Endometrium (tissue), 2 donors: ENCODE measurements around the gene ELMO1.
A peak's percentile ranks its signal among the peaks of the same experiment; 100 is the strongest.

Experiments used
- FAIRE-seq: peaks from 2 replicates; lab custom pipeline; 2012; peaks lifted over from hg19 to GRCh38; lab: Jason Lieb, UNC
- donor health status: control.
- donor health status: control.

The ELMO1 gene

DNA sequence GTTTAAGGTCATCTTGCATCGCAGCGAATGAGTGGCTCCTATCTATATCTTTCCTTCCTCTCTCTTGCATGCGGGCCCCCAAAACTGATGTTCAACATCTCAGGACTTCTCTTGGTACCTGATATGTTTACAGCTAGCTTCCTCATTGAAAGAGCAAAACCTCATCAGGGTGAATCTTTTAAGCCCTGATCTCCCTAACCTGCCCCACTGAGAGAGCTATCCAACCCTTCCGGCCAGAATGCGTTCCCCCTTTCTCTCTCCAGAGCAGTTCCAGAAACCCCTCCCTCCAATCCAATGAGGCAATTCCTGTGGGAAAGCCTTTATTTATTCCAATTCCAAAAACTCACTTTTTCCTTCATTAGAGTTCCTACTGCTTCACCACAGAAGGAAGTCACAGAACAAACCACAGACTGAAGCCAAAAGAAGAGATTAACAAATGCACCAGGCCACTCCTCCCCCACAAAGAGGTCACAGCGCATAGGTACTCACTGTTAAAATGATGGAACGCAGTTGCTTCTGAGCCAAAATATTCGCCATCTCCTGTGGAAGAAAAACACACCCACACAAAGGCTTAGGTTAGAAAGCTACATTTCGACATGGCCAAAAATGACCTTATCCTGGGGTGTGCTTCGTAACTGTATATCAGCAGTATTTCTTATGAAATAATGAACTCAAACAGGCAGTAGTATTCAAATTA lies 232.4 kb downstream of the ELMO1 start:
- FAIRE-seq, result no peak

DNA sequence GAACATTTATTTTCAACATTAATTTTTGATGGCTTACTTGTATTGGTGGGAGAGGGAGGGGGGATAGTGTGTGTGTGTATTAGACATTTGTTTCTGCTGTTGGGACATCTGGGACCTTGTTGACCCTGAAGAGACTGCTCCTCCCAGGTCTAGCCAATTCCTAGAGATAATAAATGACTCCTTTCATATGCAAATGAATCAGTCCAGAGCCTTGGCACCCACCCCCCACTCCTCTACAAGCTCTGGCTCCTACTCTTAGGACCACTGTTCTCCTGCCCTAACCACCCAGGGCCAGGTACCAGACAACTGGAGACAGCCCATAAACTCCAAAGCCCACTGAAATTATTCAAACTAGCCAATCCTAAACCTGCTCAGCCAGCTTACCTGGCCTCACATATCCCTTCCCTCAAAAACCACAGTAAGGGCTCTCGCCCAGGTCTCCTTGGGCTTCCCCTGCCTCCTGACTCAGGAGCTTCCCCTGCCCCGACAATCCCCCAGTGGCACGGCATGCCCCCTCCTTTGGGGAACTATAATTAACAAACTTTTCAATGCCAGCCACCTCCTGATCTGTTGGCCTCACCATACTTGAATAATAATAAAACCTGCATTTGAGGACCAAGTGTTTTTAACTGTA lies 233.3 kb downstream of the ELMO1 start:
- FAIRE-seq, result no peak

DNA sequence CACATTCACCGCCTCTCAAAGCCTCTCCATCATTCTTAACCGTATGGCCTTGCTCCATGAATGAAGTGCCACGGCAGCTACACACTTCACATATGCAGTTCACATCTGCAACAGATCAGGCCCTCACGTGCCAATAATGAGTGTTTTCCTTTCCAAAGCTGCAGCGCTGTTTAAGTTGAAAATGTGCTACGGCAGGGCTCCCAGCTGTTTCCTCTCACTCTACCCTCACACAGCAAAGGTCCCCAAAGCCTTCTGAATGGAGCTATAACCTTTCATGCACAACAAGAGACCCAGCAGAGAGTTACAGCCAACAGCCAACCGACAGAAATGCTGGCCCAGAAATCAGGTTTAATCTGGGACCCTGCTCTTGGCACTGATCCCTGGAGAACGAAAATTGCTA lies 236.1 kb downstream of the ELMO1 start:
- FAIRE-seq, result no peak

DNA sequence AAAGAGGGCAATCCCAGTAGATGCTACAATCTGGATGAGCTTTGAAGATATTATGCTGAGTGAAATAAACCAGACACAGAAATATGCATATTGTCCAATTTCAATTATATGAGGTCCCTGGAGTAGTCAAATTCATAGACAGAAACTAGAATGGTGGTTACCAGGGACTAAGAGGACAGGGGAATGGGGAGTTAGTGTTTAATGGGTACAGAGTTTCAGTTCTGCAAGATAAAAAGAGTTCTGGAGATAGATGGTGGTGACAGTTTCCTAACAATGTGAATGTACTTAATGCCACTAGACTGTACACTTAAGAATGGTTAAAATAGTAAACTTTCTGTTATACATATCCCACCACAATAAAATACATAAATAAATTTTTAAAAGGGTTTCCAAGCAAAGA lies 236.6 kb downstream of the ELMO1 start:
- FAIRE-seq, result no peak

DNA sequence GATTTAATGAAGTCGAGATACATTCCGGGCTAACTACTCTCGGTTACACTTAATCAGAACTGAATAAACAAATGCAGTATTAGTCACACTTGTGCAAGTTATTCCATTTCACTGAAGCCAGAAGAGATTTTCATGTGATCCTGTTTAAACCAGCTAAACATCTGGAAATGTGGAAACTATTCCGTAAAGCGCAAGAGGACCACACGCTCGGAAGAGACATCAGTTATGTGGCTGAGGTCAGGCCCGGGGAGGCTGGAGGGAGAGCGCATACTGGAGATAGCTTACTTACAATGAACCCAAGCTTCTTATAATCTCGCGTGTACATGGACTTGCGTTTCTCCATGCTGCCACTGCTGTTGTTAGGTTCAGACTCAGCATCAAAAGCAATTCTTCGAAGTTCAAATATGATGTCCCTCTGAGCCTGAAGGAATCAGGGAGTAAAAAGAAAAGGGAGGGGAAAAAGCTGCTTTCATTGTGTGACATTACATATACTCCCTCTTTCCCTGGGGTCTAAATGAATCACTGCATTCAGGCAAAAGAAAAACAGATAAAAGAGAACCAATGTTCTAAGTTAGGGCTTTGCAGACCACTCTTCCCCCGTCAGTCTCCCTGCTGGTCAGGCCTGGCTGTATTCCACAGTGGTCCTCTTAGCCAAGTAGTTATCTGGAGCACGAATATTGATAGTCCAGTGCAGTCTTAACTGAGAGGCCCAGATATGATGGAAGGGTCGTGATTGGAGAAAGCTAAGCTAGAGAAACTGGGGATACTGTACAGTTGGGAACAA lies 237.4 kb downstream of the ELMO1 start:
- FAIRE-seq, result peak; percentile 75

DNA sequence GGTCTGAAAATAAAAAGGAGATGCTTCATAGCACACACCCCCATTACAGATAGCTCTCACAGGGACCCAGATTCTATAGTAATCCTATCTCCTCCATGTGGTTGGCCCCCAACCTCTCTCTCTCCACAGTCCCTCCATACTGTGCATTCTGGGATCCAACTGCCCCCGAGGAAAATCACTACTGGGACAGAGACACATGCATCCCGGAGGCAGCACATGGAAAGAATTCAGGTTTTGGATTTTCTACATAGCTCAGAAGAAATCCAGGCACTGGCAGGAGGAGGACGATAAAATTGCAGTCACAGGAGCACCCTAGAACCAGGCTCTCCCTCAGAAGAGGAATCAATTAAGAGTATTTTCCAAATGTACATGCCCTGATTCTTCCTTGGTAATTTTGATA lies 239.5 kb downstream of the ELMO1 start:
- FAIRE-seq, result no peak

DNA sequence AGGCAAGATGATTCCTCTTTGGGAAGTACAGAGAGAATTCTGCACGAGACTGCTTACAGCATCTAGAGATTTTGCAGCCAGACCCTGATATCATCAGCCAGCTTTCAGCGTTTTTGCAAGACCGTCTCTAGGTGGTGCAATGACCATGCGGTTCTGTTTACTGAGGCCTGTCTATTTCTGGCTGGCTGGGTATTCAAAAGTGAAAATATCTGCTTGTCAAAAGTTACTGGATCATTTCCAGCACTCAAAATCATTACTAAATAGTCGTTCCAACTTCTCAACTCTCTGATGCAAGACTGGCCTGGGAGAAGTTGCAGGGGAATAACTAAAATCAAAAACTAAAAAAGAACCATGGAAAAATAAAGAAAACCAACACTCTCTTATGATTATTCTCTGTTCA lies 240.1 kb downstream of the ELMO1 start:
- FAIRE-seq, result peak; percentile 85

DNA sequence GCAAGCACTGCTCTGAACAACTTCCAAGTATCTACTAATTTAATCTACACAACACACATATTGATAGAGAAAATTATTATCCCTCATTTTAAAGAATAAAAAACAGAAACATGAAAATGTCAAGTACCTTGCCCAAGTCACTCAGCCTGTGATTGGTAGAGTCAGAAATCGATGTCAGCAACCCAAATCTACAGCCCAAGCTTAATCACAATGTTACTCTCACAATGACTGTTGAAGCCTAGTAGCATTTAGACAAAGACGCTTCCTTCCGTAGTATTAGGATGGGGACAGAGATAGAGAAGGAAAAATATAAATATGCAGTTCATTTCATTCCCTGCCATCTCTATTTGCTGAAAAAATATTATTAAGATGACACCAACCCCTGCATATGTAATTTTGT lies 242.5 kb downstream of the ELMO1 start:
- FAIRE-seq, result no peak

DNA sequence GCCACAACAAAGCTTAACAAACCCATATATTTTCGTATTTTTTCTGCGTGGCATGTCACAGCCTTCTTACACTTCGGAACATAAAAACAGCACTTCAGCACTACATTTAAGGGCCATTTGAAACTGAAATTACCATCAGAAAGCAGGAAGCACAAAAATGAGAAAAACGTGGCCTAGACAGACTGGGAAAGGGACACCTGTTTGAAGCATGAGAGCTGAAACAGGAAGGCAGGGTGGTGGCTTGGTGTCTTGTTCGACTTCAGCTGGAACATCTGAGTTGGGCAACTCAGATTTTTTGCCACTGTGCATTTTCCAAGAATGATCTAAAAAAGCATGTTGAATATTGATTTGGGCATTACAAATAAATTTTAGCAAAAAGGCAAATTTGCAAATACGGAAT lies 243.2 kb downstream of the ELMO1 start:
- FAIRE-seq, result no peak

DNA sequence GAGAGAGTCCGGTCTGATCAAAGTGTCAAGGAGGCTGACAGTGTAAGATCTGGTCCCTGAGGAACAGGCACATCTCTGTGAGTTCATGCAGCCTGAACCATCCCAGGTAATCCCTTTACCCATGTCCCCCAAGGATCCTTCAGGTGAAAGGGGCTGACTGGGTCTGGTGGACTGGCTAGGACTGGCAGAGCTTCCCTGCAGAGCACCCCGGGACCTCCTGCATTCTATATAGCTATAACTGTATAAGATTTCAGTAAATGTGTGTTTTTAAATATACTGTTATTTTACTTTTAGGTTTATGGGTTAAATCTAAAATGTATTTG lies 246.8 kb downstream of the ELMO1 start:
- no peak for FAIRE-seq

DNA sequence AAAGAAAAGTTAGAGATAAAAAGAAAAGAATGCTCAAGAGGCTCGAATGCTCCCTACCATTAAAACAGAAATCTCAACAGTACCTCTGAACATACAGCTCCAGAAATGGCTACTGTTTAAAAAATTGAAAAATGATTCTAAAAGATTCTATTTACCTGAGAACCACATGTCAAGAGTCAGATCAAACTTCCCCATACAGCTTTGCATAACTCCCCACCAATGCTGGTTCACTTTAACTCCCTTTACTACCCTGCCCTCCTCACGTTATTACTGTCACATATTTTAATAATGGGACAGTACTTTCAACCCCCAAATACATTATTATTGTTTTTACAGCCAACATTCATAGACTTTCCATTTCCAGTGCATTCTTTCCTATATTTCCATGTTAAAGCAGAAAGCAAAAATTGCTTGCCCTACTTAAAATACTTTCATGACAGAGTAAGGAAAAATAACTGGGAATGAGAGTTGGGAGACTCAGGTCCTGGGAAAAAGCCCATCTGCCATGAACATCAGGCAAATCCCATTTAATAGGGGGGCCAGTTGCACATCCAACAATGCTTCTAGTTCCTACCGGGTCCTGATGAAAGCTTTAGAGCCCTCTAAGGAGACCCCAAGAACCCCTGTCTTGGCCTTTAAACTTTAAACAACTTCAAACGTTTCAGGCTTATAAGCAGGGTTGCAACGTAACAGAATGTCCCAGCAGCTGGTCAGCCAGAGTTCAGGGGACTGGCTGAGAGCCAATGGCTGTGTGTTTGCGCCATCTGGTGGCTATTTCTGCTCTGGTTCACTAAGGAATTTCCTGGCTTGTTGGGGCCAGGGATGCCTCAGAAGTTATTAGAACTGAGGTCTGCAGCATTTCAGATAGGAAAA lies 247.4 kb downstream of the ELMO1 start:
- FAIRE-seq, result peak; percentile 86

DNA sequence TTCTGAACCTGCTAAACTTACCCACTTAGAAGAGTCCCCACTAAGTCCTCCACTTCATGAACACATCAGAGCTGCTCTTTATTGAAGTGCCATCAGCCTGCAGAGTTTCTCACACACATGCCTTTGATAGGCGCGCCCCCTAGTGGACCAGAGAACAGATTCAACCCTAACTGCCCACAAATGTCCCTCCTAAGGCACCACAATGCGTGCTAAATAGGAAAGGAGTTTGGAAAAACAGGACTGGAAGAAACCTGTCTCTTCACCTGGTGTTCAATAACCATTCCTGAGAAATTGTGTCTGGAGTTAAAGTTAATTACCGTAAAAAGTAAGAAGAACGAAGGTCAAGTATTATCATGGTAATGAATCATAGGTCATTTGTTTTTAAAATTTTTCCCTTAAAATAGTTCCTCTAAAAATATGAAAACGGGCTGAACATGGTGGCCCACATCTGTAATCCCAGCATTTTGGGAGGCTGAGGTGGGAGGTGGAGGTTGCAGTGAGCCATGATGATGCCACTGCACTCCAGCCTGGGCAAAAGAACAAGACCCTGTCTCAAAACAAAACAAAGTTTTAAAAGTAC lies 249.7 kb downstream of the ELMO1 start:
- FAIRE-seq, result no peak

DNA sequence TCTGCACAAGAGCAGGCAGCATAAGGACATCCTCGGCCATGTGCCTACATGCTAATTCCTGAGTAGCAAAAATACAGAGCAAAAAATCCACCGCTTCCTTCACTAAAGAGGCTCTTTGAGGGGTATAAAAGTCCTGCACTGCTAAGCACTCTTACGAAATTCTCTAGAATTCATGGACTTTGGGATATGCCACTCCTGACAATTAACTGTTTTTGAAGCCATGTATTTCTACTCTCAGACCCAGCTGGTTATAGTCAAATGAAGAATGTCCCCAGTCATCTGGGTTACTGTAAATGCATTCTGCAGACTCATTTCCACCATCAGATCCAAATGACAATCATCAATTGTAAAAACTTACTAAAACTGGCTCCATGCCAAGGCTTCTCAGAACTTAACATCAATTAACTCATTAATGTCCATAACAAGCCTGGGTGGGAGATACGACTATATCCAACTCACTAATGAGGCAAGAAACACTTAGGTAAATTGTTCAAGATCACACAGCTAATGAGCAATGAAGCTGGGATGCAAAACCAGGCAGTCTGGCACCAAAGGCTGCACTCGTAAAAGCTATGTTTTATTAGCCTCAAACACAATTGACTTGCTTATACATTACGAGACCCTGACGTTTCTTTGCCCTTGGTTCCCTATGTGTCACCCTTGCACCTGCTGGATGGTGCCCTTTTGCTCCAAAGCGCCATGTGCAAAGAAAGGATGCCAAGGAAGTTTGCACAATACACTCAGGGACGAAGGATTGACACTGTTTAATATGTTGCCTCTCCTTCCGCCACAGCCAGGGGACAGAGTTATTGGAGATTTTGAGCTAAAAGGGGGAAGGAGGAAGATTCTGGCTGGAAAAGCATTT lies 250.4 kb downstream of the ELMO1 start:
- FAIRE-seq, result no peak

DNA sequence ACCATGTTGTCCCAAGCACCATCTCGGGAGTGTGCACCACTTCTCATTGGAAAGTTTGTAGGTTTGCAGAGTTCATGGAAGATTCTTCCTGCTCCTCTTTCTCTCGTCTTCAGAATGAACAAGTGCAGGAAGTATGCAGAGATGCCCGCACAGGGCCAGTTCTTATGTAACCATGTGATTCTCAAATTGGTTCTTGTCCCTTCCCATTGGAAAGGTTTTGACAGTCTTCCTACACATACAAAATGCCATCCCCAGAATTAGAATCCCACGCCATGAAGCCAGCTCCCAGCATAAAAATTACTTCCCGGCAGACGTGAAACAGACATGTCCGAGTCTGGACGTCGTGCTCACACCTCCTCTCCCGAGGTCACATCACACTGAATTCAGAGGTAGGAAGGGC lies 251.6 kb downstream of the ELMO1 start:
- no peak for FAIRE-seq

DNA sequence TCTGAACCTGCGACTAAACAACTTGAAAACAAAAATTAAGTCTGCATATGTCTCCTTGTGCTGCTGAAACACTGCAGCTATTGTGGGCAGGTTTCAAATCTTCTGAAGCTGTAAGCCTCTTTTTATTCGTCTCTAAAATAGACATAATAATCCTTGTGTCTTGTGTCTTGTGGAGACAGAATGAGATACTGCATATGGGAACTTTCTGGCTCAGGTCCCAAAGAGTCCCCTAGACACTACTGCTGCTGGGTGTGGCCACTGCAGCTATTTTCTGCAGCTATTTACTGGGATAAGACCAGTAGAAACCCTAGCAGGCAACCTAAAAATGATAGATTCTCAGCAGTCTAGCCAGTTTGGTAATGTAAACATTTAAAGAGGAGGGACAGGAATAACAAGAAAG lies 252.0 kb downstream of the ELMO1 start:
- FAIRE-seq, result no peak

DNA sequence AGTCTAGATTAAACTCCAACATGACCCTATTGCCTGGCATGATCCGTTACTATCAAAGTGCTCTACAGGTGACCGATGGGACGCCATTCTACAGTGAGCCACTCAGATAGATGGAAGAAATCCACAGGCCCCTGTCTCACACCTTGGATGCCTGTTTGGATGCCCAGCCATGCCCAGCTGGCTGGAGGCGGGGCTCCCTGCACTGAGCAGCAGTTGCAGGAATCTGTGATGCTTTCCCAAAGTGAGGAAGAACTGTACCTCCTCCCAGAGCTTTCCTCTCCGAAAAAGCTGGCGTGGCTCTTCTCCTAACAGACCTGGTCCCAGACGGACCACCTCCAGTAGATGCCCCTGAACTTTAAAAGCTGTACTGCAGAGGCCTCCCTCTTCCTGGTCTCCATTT lies 253.3 kb downstream of the ELMO1 start:
- FAIRE-seq, result no peak

DNA sequence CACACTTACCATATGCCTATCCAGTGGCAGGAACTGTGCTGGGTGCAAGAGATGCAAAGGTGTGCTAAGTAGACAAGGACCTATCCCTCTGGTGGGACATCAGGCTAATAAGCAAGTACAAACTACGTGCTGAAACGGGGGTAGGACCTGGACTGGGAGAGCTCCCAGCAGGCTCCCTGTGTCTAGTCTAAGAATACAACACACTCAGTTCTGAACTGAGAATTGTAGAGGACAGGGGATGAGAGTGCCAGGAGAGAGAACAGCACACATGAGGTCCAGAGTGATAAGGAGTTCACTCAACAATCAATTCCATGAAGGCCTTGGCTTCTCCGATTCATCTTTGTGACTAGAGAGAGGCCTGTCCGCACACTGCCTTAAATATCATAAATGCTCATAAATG lies 253.7 kb downstream of the ELMO1 start:
- no peak for FAIRE-seq

DNA sequence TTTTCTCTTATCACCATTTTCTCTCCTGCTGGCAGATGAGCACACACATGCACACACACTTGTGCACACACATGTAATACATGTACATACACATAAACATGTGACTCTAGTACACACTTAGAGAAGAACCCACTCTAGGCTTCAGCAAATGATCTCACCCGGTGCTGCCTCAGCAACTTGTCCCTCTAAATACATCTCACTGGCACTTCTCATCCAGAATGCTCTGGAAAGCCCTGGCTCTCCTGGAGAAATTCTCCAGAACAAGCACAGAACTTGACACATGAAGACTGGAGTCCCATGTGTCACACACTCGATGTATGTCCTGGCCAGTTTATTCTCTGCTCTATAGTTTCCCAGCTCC lies 254.9 kb downstream of the ELMO1 start:
- FAIRE-seq, result no peak

DNA sequence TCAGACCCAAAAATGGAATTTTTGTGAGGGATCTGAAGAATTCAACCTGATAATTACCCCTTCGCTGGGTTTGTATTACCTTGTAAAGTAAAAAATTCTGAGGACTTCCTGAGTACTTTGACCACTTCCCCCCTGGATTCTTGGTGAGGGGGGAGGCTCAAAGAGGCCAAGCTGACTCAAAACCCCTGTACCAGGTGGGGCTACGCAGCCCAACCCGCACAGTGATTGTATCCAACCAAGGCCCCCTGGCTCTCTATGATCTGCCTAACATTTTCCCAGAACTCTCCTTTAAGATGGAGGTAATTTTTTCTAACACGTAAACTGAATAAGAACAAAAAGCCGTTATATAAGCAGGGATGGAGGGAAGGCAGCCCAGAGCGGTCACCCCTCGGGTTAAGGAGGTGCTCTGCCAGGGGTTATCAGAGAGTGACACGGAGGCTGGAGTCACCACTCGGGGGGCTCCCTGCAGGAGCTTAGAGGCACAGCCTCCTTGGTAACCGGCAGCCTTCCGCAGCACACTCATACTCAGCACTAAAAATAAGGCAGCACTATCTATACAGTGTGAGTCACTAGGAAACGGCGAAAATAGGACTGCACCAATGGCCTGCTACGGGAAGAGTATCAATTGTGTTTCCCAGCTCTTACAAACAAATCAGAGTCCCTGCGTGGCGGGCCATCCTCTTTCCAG lies 255.4 kb downstream of the ELMO1 start:
- no peak for FAIRE-seq

DNA sequence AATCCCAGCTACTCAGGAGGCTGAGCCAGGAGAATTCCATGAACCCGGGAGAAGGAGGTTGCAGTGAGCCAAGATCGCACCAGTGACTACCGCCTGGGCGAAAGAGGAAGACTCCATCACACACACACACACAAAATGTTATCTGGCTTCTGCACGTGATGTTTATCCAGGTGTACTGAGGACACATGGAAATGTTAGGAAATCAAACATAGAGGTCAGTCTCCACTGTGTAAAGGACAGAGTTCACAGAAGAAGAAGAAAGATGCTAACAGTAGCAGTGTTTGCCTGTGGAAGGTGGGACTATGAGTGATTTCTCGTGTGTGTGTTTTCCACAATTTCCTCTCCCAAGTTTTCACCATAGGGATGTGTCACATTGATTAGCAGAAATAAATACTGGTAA lies 256.9 kb downstream of the ELMO1 start:
- no peak for FAIRE-seq

DNA sequence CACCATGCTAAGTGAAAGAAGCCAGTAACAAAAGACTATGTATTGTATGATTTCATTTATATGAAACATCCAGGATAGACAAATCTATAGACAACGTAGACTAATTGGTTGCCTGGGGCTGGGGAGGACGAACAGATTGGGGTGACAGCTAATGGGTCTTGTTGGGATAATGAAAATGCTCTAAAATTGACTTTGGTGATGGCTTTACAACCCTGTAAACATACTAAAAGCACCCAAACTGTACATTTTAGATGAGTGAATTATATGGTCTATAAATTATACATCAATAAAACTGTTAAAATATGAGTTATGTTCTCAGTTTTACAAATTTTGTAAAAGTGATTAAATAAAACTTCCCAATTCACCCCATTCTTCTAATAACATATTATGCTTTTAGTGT lies 261.5 kb downstream of the ELMO1 start:
- FAIRE-seq, result no peak
